A549 (cell line): ENCODE measurements around the gene CLCNKB. TPM values are rescaled to one million over a fixed set of nuclear protein-coding genes. Genes with fewer than 3 reads are reported as not detected.

Experiments used
- ATAC-seq, 2 experiments: fragments of 200-7000 bp in 1 of 2; fragments of >200 bp in 1 of 2; cut with Nextera tagmentation in 1 of 2; cut with Tn5 transposase in 1 of 2; 3 replicates each; pipeline versions ENCODE4 v1.8.0 to v1.9.1; 2018 to 2020; ENCODE audit warnings: mild to moderate bottlenecking in 1 of 2, moderate library complexity in 1 of 2
- CTCF ChIA-PET: fragments of 300-600 bp; sonication (Branson Sonifier 250); formaldehyde crosslinking; extraction: SDS; loops from one replicate; lab custom pipeline; 2021; ENCODE audit warnings: antibody characterized with exemption, inconsistent platforms; lab: Yijun Ruan, JAX
- POLR2A ChIA-PET: fragments of 350-600 bp; formaldehyde crosslinking; extraction: SDS; loops from one replicate; lab custom pipeline; 2021; ENCODE audit warnings: antibody characterized with exemption, inconsistent platforms; lab: Yijun Ruan, JAX
- DNase-seq, 2 experiments: peaks; one replicate each; pipeline versions ENCODE4 v3.0.0 to v3.0.0-alpha.2; 2011 to 2016; ENCODE audit warnings: low read depth in 1 of 2, low spot score in 1 of 2
- FAIRE-seq: peaks from 2 replicates; lab custom pipeline; 2011; peaks lifted over from hg19 to GRCh38; lab: Jason Lieb, UNC
- H3K27ac ChIP-seq, 2 experiments: fragments of >200 bp; sonication (Bioruptor Twin); formaldehyde crosslinking; 3 replicates each; pipeline ENCODE4 v1.5.1; 2016 to 2017
- H3K4me1 ChIP-seq: fragments of >200 bp; sonication (Bioruptor Twin); formaldehyde crosslinking; 3 replicates; pipeline ENCODE4 v1.6.1; 2016
- H3K4me2 ChIP-seq: fragments of >200 bp; sonication (Bioruptor Twin); formaldehyde crosslinking; 3 replicates; pipeline ENCODE4 v1.6.1; 2016
- H3K4me3 ChIP-seq: fragments of >200 bp; sonication (Bioruptor Twin); formaldehyde crosslinking; 3 replicates; pipeline ENCODE4 v1.5.1; 2016
- H3K9me3 ChIP-seq: fragments of >200 bp; sonication (Bioruptor Twin); formaldehyde crosslinking; 3 replicates; pipeline ENCODE4 v1.6.1; 2016
- CBX8 ChIP-seq: fragments of 200-600 bp; sonication (generic); IDR thresholded peaks from 2 replicates; pipeline ENCODE4 v1.6.1; 2016
- CHD2 ChIP-seq: fragments of 150-350 bp; IDR thresholded peaks from 2 replicates; pipeline ENCODE4 v1.6.1; 2014; ENCODE audit warnings: low read length; ENCODE audit not compliant: partially characterized antibody
- CHD4 ChIP-seq: fragments of 200-600 bp; sonication (generic); IDR thresholded peaks from 2 replicates; pipeline ENCODE4 v1.6.1; 2016; ENCODE audit warnings: antibody characterized with exemption, mild to moderate bottlenecking, borderline replicate concordance
- EP300 ChIP-seq, 2 experiments: fragments of >200 bp; sonication (Bioruptor Twin); formaldehyde crosslinking; IDR thresholded peaks; 2 replicates in 1 of 2; 3 replicates in 1 of 2; pipeline ENCODE4 v1.6.1; 2016 to 2017
- FOXS1 ChIP-seq: fragments of 250-450 bp; sonication (Bioruptor Pico); IDR thresholded peaks from 2 replicates; pipeline ENCODE4 v1.5.0; 2020; ENCODE audit warnings: mild to moderate bottlenecking, moderate library complexity
- HDAC2 ChIP-seq: fragments of 200-600 bp; sonication (generic); IDR thresholded peaks from 2 replicates; pipeline ENCODE4 v1.6.1; 2016
- HOXA7 ChIP-seq: fragments of 250-450 bp; sonication (Bioruptor Pico); IDR thresholded peaks from 2 replicates; pipeline ENCODE4 v1.5.0; 2020; ENCODE audit warnings: mild to moderate bottlenecking, moderate library complexity
- HOXB13 ChIP-seq: fragments of 250-450 bp; sonication (Bioruptor Pico); IDR thresholded peaks from 2 replicates; pipeline ENCODE4 v1.5.0; 2020; ENCODE audit warnings: low read depth, mild to moderate bottlenecking, moderate library complexity
- HOXB5 ChIP-seq: fragments of 250-450 bp; sonication (Bioruptor Pico); IDR thresholded peaks from 2 replicates; pipeline ENCODE4 v1.5.0; 2020; ENCODE audit warnings: mild to moderate bottlenecking, moderate library complexity
- JUN ChIP-seq, 2 experiments: fragments of >200 bp; sonication (Bioruptor Twin); formaldehyde crosslinking; IDR thresholded peaks; 2 replicates in 1 of 2; 3 replicates in 1 of 2; pipeline ENCODE4 v1.6.1; 2016 to 2017
- JUNB ChIP-seq: fragments of >200 bp; sonication (Bioruptor Twin); formaldehyde crosslinking; IDR thresholded peaks from 2 replicates; pipeline ENCODE4 v1.6.1; 2016
- POLR2A ChIP-seq: IDR thresholded peaks from 2 replicates; pipeline ENCODE4 v1.6.1; 2012; ENCODE audit warnings: mild to moderate bottlenecking, low read length
- POLR2AphosphoS2 ChIP-seq: conservative IDR thresholded peaks from 2 replicates; pipeline ENCODE4 v1.6.1; 2012; ENCODE audit warnings: low read length, improper control_type of control experiment, inconsistent platforms
- RAD21 ChIP-seq, 2 experiments: fragments of >200 bp in 1 of 2; sonication (Bioruptor Twin) in 1 of 2; formaldehyde crosslinking in 1 of 2; IDR thresholded peaks in 1 of 2; conservative IDR thresholded peaks in 1 of 2; 2 replicates in 1 of 2; 3 replicates in 1 of 2; pipeline ENCODE4 v1.6.1; 2012 to 2018; ENCODE audit warnings: inconsistent platforms in 1 of 2
- RARB ChIP-seq: fragments of 250-450 bp; sonication (Bioruptor Pico); IDR thresholded peaks from 2 replicates; pipeline ENCODE4 v1.8.0; 2021; ENCODE audit warnings: mild to moderate bottlenecking, moderate library complexity
- RCOR1 ChIP-seq: fragments of 150-350 bp; IDR thresholded peaks from 2 replicates; pipeline ENCODE4 v1.6.1; 2014; ENCODE audit warnings: antibody characterized with exemption, low read length, low read depth
- SREBF2 ChIP-seq: fragments of 450-650 bp; IDR thresholded peaks from 2 replicates; pipeline ENCODE4 v1.6.1; 2014; ENCODE audit warnings: mild to moderate bottlenecking, moderate library complexity
- TFCP2L1 ChIP-seq: fragments of 250-450 bp; sonication (Bioruptor Pico); IDR thresholded peaks from 2 replicates; pipeline ENCODE4 v1.5.0; 2021; ENCODE audit warnings: mild to moderate bottlenecking
- ZFP36 ChIP-seq: fragments of 450-650 bp; IDR thresholded peaks from 2 replicates; pipeline ENCODE4 v1.6.1; 2014; ENCODE audit warnings: borderline replicate concordance; ENCODE audit not compliant: partially characterized antibody
- WGBS: methylation state at CpG from one replicate; pipeline ENCODE4 v1.1.6; 2017; ENCODE audit errors: missing lambda C conversion rate; 5-methylcytosine and 5-hydroxymethylcytosine counted together
- polyA plus RNA-seq, 4 experiments: library from polyadenylated mRNA; depleted of rRNA in 3 of 4; stranded (reverse); fragments of >200 nt; fragmentation: RNase III in 1 of 4; extraction: RNeasy Plus Mini Kit Qiagen cat#74134 plus additional on column Dnase treatment in 1 of 4; gene quantifications; 2 replicates in 3 of 4; 3 replicates in 1 of 4; pipeline ENCODE4 v1.2.3, GENCODE V29; 2011 to 2017
- TF ChIP-seq, protein P1 (sequence below): fragments of >200 bp; sonication (Bioruptor Twin); formaldehyde crosslinking; IDR thresholded peaks from 2 replicates; pipeline ENCODE4 v1.6.1; 2016
- TF ChIP-seq, protein P2 (sequence below): IDR thresholded peaks from 2 replicates; pipeline ENCODE4 v1.6.1; 2012; ENCODE audit warnings: low read depth, borderline replicate concordance
- TF ChIP-seq, protein P3 (sequence below): fragments of >200 bp; sonication (Bioruptor Twin); formaldehyde crosslinking; IDR thresholded peaks from 3 replicates; pipeline ENCODE4 v1.5.1; 2016
- TF ChIP-seq, protein P4 (sequence below): fragments of 200-600 bp; sonication (generic); IDR thresholded peaks from 2 replicates; pipeline ENCODE4 v1.6.1; 2016; ENCODE audit warnings: antibody characterized with exemption, mild to moderate bottlenecking, moderate library complexity
- TF ChIP-seq, protein P5 (sequence below): IDR thresholded peaks from 2 replicates; pipeline ENCODE4 v1.6.1; 2012

CLCNKB gene
- polyA plus RNA-seq, 2 of the 4 experiments (the other 2 are of a cell fraction), result 0.08 to 0.14 TPM

DNA sequence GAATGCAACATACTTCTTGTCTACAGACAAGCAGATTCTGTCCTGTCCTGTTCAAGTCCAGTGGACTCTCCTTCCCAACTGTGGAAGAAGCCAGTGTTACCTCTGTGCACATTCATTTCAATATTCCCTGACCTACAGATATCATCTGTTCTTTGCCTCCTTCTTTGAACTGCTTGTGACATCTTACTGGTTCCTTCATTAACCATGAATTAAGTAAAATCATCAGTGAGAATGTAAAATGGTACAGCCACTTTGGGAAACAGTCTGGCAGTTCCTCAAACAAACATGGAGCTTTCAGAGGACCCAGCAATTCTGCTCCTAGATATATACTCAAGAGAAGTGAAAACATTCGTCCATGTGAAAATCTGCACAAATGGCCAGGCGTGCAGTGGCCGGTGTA, 32.7 kb upstream of the CLCNKB start:
- CTCF ChIA-PET, result interaction anchor here (0.9 to 3.9 kb wide), 7 partner anchors 12 to 63 kb away, joined by 3 to 37 read pairs (median 5); no protein-coding TSS in a partner anchor
- FAIRE-seq, result no peak

DNA sequence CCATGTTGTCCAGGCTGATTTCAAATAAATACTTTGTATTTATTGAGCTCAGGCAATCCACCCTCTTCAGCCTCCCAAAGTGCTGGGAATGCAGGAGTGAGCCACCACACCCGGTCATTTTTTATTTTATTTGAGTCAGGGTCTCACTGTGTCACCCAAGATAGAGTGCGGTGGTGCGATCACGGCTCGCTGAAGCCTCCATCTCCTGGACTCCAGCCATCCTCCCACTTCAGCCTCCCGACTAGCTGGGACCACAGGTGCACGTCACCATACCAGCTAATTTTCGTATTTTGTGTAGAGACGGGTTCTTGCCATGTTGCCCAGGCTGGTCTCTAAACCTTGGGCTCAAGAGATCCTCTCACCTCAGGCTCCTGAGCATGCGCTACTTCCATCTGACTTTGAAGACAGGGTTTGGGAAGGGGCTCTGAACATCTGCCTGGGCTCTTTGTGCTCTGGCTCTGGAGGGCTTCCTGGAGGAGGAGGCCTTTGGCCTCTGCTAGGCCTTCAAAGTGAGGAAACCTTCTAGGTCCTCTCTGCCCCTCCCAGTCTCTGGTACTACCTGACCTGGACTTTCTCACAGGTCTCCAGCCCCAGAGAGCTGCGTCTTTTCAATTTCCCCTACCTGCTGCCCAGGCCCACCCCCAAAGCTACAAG, 31.5 kb upstream of the CLCNKB start:
- WGBS, result 91% methylated on average over 11 of the region's 11 CpGs
- Histone ChIP-seq H3K4me3 (peak overlapping the region; percentile 45; the same call in 1 of the 3 replicates), H3K4me1 (peaks cover 38% of the 10 kb centered on the region), H3K4me2 (peak overlapping the region; percentile 82), H3K27ac (peak overlapping the region; percentile 84 to 96), H3K9me3 (no peaks in the 10 kb centered on the region)
- peak; percentile 82 for TF ChIP-seq ZFP36
- TF ChIP-seq CHD4, result no peak
- DNase-seq (no peak), ATAC-seq (no peak), FAIRE-seq (no peak)
- POLR2A ChIA-PET, result no interaction called here
- CTCF ChIA-PET, result interaction anchor here (0.9 to 3.9 kb wide), 7 partner anchors 10 to 233 kb away, joined by 3 to 37 read pairs (median 4); no protein-coding TSS in a partner anchor

More for the DNA sequence above, 32.7 kb upstream of the CLCNKB start:
- 97% methylated on average over 3 of the region's 3 CpGs for WGBS
- POLR2A ChIA-PET, result no interaction called here
- no peak overlapping the region for H3K4me2 ChIP-seq
- no peak for TF ChIP-seq HOXB5 (CRISPR knock-in tag)
- no peak for TF ChIP-seq HOXB13 (CRISPR knock-in tag)
- no peak for TF ChIP-seq HDAC2
- TF ChIP-seq, protein P1, sequence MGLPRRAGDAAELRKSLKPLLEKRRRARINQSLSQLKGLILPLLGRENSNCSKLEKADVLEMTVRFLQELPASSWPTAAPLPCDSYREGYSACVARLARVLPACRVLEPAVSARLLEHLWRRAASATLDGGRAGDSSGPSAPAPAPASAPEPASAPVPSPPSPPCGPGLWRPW, result no peak
- no peak for TF ChIP-seq HOXA7
- no peak for TF ChIP-seq POLR2A
- TF ChIP-seq POLR2AphosphoS2, result no peak
- TF ChIP-seq, protein P2, sequence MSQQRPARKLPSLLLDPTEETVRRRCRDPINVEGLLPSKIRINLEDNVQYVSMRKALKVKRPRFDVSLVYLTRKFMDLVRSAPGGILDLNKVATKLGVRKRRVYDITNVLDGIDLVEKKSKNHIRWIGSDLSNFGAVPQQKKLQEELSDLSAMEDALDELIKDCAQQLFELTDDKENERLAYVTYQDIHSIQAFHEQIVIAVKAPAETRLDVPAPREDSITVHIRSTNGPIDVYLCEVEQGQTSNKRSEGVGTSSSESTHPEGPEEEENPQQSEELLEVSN, result no peak
- TF ChIP-seq, all 56 proteins: peak for 0
- H3K4me3 ChIP-seq, result no peak overlapping the region
- H3K4me1 ChIP-seq, result peaks cover 35% of the 10 kb centered on the region
- DNase-seq (no peak), ATAC-seq (no peak)
- no peaks in the 10 kb centered on the region for H3K9me3 ChIP-seq
- no peak overlapping the region for H3K27ac ChIP-seq

DNA sequence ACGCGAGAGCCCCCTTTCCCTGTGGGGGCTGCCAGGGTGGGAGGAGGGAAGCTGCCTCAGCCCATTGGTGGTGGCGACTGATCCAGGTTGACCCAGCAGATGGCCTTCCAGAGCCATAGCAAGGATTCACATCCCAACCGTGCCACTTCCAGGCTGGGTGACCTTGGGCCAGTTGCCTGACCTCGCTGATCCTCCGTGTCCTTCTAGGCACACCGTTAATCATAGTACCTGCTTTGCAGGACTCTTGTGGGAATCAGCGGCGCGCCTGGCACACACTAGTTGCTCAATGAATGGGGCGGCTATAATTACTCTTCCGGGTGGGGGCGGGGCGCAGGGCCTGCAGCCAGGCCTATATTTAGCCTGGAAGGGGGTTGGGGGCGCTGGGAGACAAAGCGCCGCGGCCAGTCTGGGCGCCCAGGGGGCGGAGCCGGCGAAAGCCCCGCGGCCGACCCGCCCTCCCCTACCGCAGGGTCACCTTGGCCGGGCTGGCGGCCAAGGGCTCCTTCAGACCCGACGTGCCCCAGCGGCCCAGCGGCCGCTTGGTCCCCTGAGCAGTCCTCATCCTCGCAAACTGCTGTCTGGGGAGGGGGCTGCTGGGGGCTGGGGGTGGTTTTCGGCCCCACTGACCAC, 30.9 kb upstream of the CLCNKB start:
- CTCF ChIA-PET, result interaction anchor here (0.9 to 3.9 kb wide), 7 partner anchors 11 to 232 kb away, joined by 3 to 37 read pairs (median 4); no protein-coding TSS in a partner anchor
- ATAC-seq, result peak; percentile 25 to 30; a peak in 5 of 6 replicates
- peak overlapping the region; percentile 84 to 96 for H3K27ac ChIP-seq
- TF ChIP-seq JUNB (no peak), CHD2 (no peak), POLR2AphosphoS2 (no peak), RCOR1 (no peak), RAD21 (conservative IDR thresholded peaks at IDR 0.05 in 1 of 2, IDR thresholded peaks at IDR 0.05 in 1 of 2) (peak; percentile 29 to 33; a peak in 2 of 5 replicates), CBX8 (no peak), JUN (IDR thresholded peaks at IDR 0.05) (0 out of 5 replicates have a peak, but pooled peaks of 1 of the 2 experiments have one; percentile 18), TFCP2L1 (CRISPR knock-in tag) (no peak), EP300 (IDR thresholded peaks at IDR 0.05) (no peak), RARB (CRISPR knock-in tag) (no peak), SREBF2 (no peak), FOXS1 (CRISPR knock-in tag) (no peak)
- TF ChIP-seq, protein P2, result no peak
- TF ChIP-seq, protein P3, sequence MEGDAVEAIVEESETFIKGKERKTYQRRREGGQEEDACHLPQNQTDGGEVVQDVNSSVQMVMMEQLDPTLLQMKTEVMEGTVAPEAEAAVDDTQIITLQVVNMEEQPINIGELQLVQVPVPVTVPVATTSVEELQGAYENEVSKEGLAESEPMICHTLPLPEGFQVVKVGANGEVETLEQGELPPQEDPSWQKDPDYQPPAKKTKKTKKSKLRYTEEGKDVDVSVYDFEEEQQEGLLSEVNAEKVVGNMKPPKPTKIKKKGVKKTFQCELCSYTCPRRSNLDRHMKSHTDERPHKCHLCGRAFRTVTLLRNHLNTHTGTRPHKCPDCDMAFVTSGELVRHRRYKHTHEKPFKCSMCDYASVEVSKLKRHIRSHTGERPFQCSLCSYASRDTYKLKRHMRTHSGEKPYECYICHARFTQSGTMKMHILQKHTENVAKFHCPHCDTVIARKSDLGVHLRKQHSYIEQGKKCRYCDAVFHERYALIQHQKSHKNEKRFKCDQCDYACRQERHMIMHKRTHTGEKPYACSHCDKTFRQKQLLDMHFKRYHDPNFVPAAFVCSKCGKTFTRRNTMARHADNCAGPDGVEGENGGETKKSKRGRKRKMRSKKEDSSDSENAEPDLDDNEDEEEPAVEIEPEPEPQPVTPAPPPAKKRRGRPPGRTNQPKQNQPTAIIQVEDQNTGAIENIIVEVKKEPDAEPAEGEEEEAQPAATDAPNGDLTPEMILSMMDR, result 0 out of 3 replicates have a peak, but pooled peaks have one; percentile 15
- TF ChIP-seq, protein P4, sequence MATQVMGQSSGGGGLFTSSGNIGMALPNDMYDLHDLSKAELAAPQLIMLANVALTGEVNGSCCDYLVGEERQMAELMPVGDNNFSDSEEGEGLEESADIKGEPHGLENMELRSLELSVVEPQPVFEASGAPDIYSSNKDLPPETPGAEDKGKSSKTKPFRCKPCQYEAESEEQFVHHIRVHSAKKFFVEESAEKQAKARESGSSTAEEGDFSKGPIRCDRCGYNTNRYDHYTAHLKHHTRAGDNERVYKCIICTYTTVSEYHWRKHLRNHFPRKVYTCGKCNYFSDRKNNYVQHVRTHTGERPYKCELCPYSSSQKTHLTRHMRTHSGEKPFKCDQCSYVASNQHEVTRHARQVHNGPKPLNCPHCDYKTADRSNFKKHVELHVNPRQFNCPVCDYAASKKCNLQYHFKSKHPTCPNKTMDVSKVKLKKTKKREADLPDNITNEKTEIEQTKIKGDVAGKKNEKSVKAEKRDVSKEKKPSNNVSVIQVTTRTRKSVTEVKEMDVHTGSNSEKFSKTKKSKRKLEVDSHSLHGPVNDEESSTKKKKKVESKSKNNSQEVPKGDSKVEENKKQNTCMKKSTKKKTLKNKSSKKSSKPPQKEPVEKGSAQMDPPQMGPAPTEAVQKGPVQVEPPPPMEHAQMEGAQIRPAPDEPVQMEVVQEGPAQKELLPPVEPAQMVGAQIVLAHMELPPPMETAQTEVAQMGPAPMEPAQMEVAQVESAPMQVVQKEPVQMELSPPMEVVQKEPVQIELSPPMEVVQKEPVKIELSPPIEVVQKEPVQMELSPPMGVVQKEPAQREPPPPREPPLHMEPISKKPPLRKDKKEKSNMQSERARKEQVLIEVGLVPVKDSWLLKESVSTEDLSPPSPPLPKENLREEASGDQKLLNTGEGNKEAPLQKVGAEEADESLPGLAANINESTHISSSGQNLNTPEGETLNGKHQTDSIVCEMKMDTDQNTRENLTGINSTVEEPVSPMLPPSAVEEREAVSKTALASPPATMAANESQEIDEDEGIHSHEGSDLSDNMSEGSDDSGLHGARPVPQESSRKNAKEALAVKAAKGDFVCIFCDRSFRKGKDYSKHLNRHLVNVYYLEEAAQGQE, result no peak
- TF ChIP-seq, protein P5, sequence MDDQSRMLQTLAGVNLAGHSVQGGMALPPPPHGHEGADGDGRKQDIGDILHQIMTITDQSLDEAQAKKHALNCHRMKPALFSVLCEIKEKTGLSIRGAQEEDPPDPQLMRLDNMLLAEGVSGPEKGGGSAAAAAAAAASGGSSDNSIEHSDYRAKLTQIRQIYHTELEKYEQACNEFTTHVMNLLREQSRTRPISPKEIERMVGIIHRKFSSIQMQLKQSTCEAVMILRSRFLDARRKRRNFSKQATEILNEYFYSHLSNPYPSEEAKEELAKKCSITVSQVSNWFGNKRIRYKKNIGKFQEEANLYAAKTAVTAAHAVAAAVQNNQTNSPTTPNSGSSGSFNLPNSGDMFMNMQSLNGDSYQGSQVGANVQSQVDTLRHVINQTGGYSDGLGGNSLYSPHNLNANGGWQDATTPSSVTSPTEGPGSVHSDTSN, result no peak

More for the DNA sequence above, 30.9 kb upstream of the CLCNKB start:
- DNase-seq (peak; percentile 21 to 40), FAIRE-seq (no peak)
- POLR2A ChIA-PET, result interaction anchor here (0.9 kb wide), 1 partner anchor 33 kb away, joined by 5 read pairs; no protein-coding TSS in a partner anchor
- WGBS, result 21% methylated on average over 4 of the region's 36 CpGs
- Histone ChIP-seq H3K4me1 (peaks cover 32% of the 10 kb centered on the region), H3K4me3 (peak overlapping the region; percentile 45), H3K9me3 (no peaks in the 10 kb centered on the region), H3K4me2 (peak overlapping the region; percentile 82)
